Smooth muscle cell (in vitro differentiated cells): ENCODE measurements around the gene ELMO1. TPM values are rescaled to one million over a fixed set of nuclear protein-coding genes. Genes with fewer than 3 reads are reported as not detected.

Experiments
- DNase-seq: peaks from one replicate; lab custom pipeline; 2025; ENCODE audit not compliant: unreplicated experiment; lab: John Stamatoyannopoulos, UW
- H2AFZ ChIP-seq: fragments of 200-600 bp; sonication (generic); 2 replicates; pipeline ENCODE4 v1.6.0; 2016; ENCODE audit warnings: antibody characterized with exemption, low read depth, mild to moderate bottlenecking
- H3F3A ChIP-seq: fragments of 200-600 bp; sonication (generic); 2 replicates; pipeline ENCODE4 v1.6.0; 2017; ENCODE audit warnings: antibody characterized with exemption, low read depth
- H3K27ac ChIP-seq: fragments of 200-600 bp; sonication (generic); 2 replicates; pipeline ENCODE4 v1.5.1; 2016; ENCODE audit warnings: low read depth, mild to moderate bottlenecking
- H3K27me3 ChIP-seq: fragments of 200-600 bp; sonication (generic); 2 replicates; pipeline ENCODE4 v1.6.1; 2016; ENCODE audit warnings: low read depth, mild to moderate bottlenecking
- H3K36me3 ChIP-seq: fragments of 200-600 bp; sonication (generic); 2 replicates; pipeline ENCODE4 v1.5.1; 2016; ENCODE audit warnings: low read depth
- H3K4me1 ChIP-seq: fragments of 200-600 bp; sonication (generic); 2 replicates; pipeline ENCODE4 v1.5.1; 2016; ENCODE audit warnings: low read depth
- H3K4me2 ChIP-seq: fragments of 200-600 bp; sonication (generic); 2 replicates; pipeline ENCODE4 v1.6.0; 2016; ENCODE audit warnings: mild to moderate bottlenecking
- H3K4me3 ChIP-seq: fragments of 200-600 bp; sonication (generic); 2 replicates; pipeline ENCODE4 v1.5.1; 2016; ENCODE audit warnings: mild to moderate bottlenecking
- H3K79me2 ChIP-seq: fragments of 200-600 bp; sonication (generic); 2 replicates; pipeline ENCODE4 v1.6.0; 2016; ENCODE audit warnings: low read depth, mild to moderate bottlenecking
- H3K9ac ChIP-seq: fragments of 200-600 bp; sonication (generic); 2 replicates; pipeline ENCODE4 v1.6.0; 2016; ENCODE audit warnings: low read depth
- H3K9me3 ChIP-seq: fragments of 200-600 bp; sonication (generic); replicated peaks from 2 replicates; pipeline ENCODE4 v1.5.1; 2016; ENCODE audit warnings: low read depth
- H4K20me1 ChIP-seq: fragments of 200-600 bp; sonication (generic); 2 replicates; pipeline ENCODE4 v1.6.0; 2016; ENCODE audit warnings: low read depth
- WGBS: methylation state at CpG from one replicate; pipeline ENCODE4 v1.1.7; 2016; ENCODE audit warnings: low lambda C conversion rate; 5-methylcytosine and 5-hydroxymethylcytosine counted together
- polyA plus RNA-seq: library from polyadenylated mRNA; unstranded; fragments of >200 nt; fragmentation: Nextera tagmentation; extraction: Ambion mirVana; gene quantifications from 2 replicates; pipeline ENCODE4 v1.2.1, GENCODE V29; 2016
- total RNA-seq: library from RNA; depleted of rRNA; stranded (reverse); fragments of >200 nt; gene quantifications from 2 replicates; pipeline ENCODE4 v1.2.3, GENCODE V29; 2014
- TF ChIP-seq, protein P1 (sequence below): fragments of 200-600 bp; sonication (generic); IDR thresholded peaks from 2 replicates; pipeline ENCODE4 v1.5.1; 2017; ENCODE audit warnings: borderline replicate concordance, mild to moderate bottlenecking, antibody characterized with exemption; ENCODE audit not compliant: insufficient read depth, poor library complexity, severe bottlenecking

ELMO1 gene
- total and polyA plus RNA-seq, 2 experiments from 2014 or later: 8.2 to 36.0 TPM

- H3F3A ChIP-seq: peaks cover 16% of the 10 kb centered on the region
- no peak overlapping the region for H3K4me3 ChIP-seq
- TF ChIP-seq, protein P1, sequence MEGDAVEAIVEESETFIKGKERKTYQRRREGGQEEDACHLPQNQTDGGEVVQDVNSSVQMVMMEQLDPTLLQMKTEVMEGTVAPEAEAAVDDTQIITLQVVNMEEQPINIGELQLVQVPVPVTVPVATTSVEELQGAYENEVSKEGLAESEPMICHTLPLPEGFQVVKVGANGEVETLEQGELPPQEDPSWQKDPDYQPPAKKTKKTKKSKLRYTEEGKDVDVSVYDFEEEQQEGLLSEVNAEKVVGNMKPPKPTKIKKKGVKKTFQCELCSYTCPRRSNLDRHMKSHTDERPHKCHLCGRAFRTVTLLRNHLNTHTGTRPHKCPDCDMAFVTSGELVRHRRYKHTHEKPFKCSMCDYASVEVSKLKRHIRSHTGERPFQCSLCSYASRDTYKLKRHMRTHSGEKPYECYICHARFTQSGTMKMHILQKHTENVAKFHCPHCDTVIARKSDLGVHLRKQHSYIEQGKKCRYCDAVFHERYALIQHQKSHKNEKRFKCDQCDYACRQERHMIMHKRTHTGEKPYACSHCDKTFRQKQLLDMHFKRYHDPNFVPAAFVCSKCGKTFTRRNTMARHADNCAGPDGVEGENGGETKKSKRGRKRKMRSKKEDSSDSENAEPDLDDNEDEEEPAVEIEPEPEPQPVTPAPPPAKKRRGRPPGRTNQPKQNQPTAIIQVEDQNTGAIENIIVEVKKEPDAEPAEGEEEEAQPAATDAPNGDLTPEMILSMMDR: no peak
- H3K36me3 ChIP-seq: no peaks in the 10 kb centered on the region
- H2AFZ ChIP-seq: no peak overlapping the region
- 10% methylated on average over 9 of the region's 9 CpGs for WGBS
- H4K20me1 ChIP-seq: no peaks in the 10 kb centered on the region
- H3K4me2 ChIP-seq: peak overlapping the region; percentile 44
- H3K27ac ChIP-seq: peak overlapping the region; percentile 71
- no peaks in the 10 kb centered on the region for H3K79me2 ChIP-seq
- no peaks in the 10 kb centered on the region for H3K27me3 ChIP-seq
- peaks cover 11% of the 10 kb centered on the region for H3K4me1 ChIP-seq
- no peaks in the 10 kb centered on the region for H3K9me3 ChIP-seq
- no peak overlapping the region for H3K9ac ChIP-seq
- no peak for DNase-seq
Observed at GRCh38 chr7:37031571-37032257, 416.9 kb downstream of the ELMO1 start.

DNA sequence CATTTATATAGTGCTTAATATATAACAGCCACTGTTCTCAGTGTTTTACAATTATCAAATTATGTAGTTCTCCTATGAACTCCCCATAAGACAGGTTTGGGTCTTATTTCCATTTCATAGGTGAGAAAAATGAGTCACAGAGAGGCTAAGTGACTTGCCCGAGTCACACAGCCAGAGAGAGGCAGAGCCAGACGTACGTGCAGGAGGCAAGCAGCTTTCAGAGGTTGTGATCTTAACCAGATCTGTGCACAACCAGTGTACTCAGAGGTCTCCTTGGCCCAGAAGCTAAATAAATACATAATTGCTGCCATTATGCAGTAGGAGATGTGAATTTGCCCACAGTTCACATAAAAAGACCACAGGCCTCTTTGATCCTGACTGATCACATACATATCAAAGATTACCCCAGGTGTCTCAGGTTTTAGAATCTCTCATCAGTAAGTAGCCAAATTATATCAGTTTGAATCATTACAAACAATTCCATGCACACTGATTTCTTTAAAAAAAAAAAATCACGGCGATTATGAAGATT, 419.7 kb downstream of the ELMO1 start:
- TF ChIP-seq, protein P1: no peak
- Histone ChIP-seq H3K9ac (no peak overlapping the region), H3K27ac (no peak overlapping the region), H3K4me1 (peaks cover 11% of the 10 kb centered on the region), H3K4me2 (no peak overlapping the region), H3F3A (peaks cover 16% of the 10 kb centered on the region), H2AFZ (no peak overlapping the region), H4K20me1 (no peaks in the 10 kb centered on the region), H3K79me2 (no peaks in the 10 kb centered on the region), H3K9me3 (no peaks in the 10 kb centered on the region), H3K4me3 (no peak overlapping the region), H3K36me3 (no peaks in the 10 kb centered on the region), H3K27me3 (no peaks in the 10 kb centered on the region)
- 66% methylated on average over 5 of the region's 5 CpGs for WGBS
- no peak for DNase-seq

GRCh38 chr7:37027557-37028341, 420.9 kb downstream of the ELMO1 start:
- Histone ChIP-seq H3K36me3 (no peaks in the 10 kb centered on the region), H2AFZ (no peak overlapping the region), H3K79me2 (no peaks in the 10 kb centered on the region), H3F3A (peaks cover 16% of the 10 kb centered on the region), H3K9ac (no peak overlapping the region), H4K20me1 (no peaks in the 10 kb centered on the region), H3K4me3 (no peak overlapping the region), H3K27ac (no peak overlapping the region), H3K9me3 (no peaks in the 10 kb centered on the region), H3K27me3 (no peaks in the 10 kb centered on the region), H3K4me1 (peaks cover 11% of the 10 kb centered on the region), H3K4me2 (no peak overlapping the region)
- no peak for DNase-seq
- WGBS: 87% methylated on average over 6 of the region's 6 CpGs
- TF ChIP-seq, protein P1: no peak
